Endothelial cell of umbilical vein (primary cell): ENCODE results near the gene EFCAB8. TPM values are rescaled to one million over a fixed set of nuclear protein-coding genes. Genes with fewer than 3 reads are reported as not detected.

Experiments
- BruUV-seq: library from RNA; stranded (reverse); fragments of 400-500 nt; replicated peaks from 2 replicates; lab custom pipeline; 2021; lab: Mats Ljungman, UMichigan
- CTCF ChIA-PET: fragments of 300-600, 350-600 bp; sonication (Branson Sonifier 250); formaldehyde crosslinking; loops from one replicate; lab custom pipeline; 2021; ENCODE audit warnings: antibody characterized with exemption, inconsistent platforms; lab: Charles Lee
- POLR2A ChIA-PET: fragments of 300-600, 350-600 bp; sonication (Branson Sonifier 250); formaldehyde crosslinking; loops from one replicate; lab custom pipeline; 2021; ENCODE audit warnings: antibody characterized with exemption, inconsistent platforms; lab: Charles Lee
- DNase-seq: peaks from one replicate; pipeline ENCODE4 v3.0.0-alpha.2; 2011; ENCODE audit warnings: low read depth, low spot score
- FAIRE-seq: peaks from 2 replicates; lab custom pipeline; 2011; peaks lifted over from hg19 to GRCh38; lab: Jason Lieb, UNC
- H2AFZ ChIP-seq: 2 replicates; pipeline ENCODE4 v1.6.0; 2012; ENCODE audit warnings: low read depth, low read length, control low read depth, inconsistent platforms
- H3K27ac ChIP-seq: 2 replicates; pipeline ENCODE4 v1.5.1; 2011; ENCODE audit warnings: low read depth, mild to moderate bottlenecking, control low read depth, low read length, moderate library complexity; ENCODE audit not compliant: insufficient read depth
- H3K27me3 ChIP-seq, 2 experiments: 2 replicates each; pipeline versions ENCODE4 v1.6.0 to v1.6.1; 2011; ENCODE audit warnings: low read length in 2 of 2, mixed read lengths in 1 of 2; ENCODE audit not compliant: control insufficient read depth in 2 of 2, insufficient read depth in 2 of 2
- H3K36me3 ChIP-seq, 2 experiments: 2 replicates in 1 of 2; 3 replicates in 1 of 2; pipeline ENCODE4 v1.5.1; 2011; ENCODE audit warnings: low read length in 2 of 2, mild to moderate bottlenecking in 1 of 2, moderate library complexity in 1 of 2; ENCODE audit not compliant: control insufficient read depth in 2 of 2, insufficient read depth in 2 of 2; ENCODE audit errors: extremely low read depth in 1 of 2
- H3K4me1 ChIP-seq: 3 replicates; pipeline ENCODE4 v1.5.1; 2011; ENCODE audit warnings: mild to moderate bottlenecking, low read length; ENCODE audit not compliant: control insufficient read depth, insufficient read depth; ENCODE audit errors: extremely low read depth
- H3K4me2 ChIP-seq: 2 replicates; pipeline ENCODE4 v1.6.1; 2011; ENCODE audit warnings: low read length, control low read depth, mixed read lengths; ENCODE audit not compliant: insufficient read depth
- H3K4me3 ChIP-seq, 3 experiments: fragments of 200-600 bp in 1 of 3; sonication (generic), shearing (Covaris generic) in 1 of 3; replicated peaks in 1 of 3; 2 replicates each; pipeline ENCODE4 v1.5.1; 2011 to 2016; ENCODE audit warnings: control low read depth in 3 of 3, low read length in 3 of 3, mild to moderate bottlenecking in 2 of 3, inconsistent platforms in 1 of 3, low read depth in 1 of 3, moderate library complexity in 1 of 3; ENCODE audit not compliant: insufficient read depth in 1 of 3
- H3K79me2 ChIP-seq: 2 replicates; pipeline ENCODE4 v1.6.0; 2012; ENCODE audit warnings: low read length, inconsistent platforms; ENCODE audit not compliant: control insufficient read depth, insufficient read depth
- H3K9ac ChIP-seq: replicated peaks from 2 replicates; pipeline ENCODE3; 2011; ENCODE audit warnings: low read length, control low read depth; ENCODE audit not compliant: insufficient read depth; ENCODE audit errors: extremely low read depth
- H3K9me1 ChIP-seq: replicated peaks from 3 replicates; pipeline ENCODE4 v1.6.0; 2011; ENCODE audit warnings: mild to moderate bottlenecking, low read length; ENCODE audit not compliant: control insufficient read depth, insufficient read depth; ENCODE audit errors: extremely low read depth
- H3K9me3 ChIP-seq: replicated peaks from 2 replicates; pipeline ENCODE4 v1.5.1; 2012; ENCODE audit warnings: low read length, inconsistent platforms; ENCODE audit not compliant: control insufficient read depth, insufficient read depth
- H4K20me1 ChIP-seq: replicated peaks from 2 replicates; pipeline ENCODE3; 2011; ENCODE audit warnings: mild to moderate bottlenecking, low read length; ENCODE audit not compliant: control insufficient read depth, insufficient read depth; ENCODE audit errors: extremely low read depth
- CTCF ChIP-seq, 2 donors: IDR thresholded peaks; 1 replicate in 1 of 2; 2 replicates in 1 of 2; pipeline ENCODE4 v1.5.1; 2011; ENCODE audit warnings: low read length in 2 of 2, mild to moderate bottlenecking in 2 of 2, moderate library complexity in 2 of 2, control low read depth in 1 of 2, inconsistent platforms in 1 of 2, low read depth in 1 of 2; ENCODE audit not compliant: insufficient read depth in 1 of 2; ENCODE audit errors: extremely low read depth in 1 of 2
- EZH2 ChIP-seq: IDR thresholded peaks from 2 replicates; pipeline ENCODE4 v1.6.1; 2012; ENCODE audit warnings: borderline replicate concordance, low read depth, mild to moderate bottlenecking, moderate library complexity, low read length, inconsistent platforms; ENCODE audit not compliant: severe bottlenecking
- FOS ChIP-seq: IDR thresholded peaks from 2 replicates; pipeline ENCODE4 v1.6.1; 2011; ENCODE audit warnings: mild to moderate bottlenecking, low read length, moderate library complexity, borderline replicate concordance; ENCODE audit not compliant: insufficient read depth
- GATA2 ChIP-seq: IDR thresholded peaks from 2 replicates; pipeline ENCODE4 v1.7.0; 2011; ENCODE audit warnings: low read depth, mild to moderate bottlenecking, moderate library complexity, mixed read lengths, low read length; ENCODE audit not compliant: insufficient read length, insufficient read depth
- JUN ChIP-seq: IDR thresholded peaks from 2 replicates; pipeline ENCODE4 v1.6.1; 2011; ENCODE audit warnings: borderline replicate concordance, low read depth; ENCODE audit not compliant: insufficient read length, insufficient read depth
- MAX ChIP-seq: IDR thresholded peaks from 2 replicates; pipeline ENCODE4 v1.6.1; 2011; ENCODE audit not compliant: insufficient read depth, insufficient read length
- MYC ChIP-seq: IDR thresholded peaks from one replicate; pipeline ENCODE4 v1.6.1; 2011; ENCODE audit warnings: mild to moderate bottlenecking, low read depth, low read length
- POLR2A ChIP-seq: IDR thresholded peaks from 2 replicates; pipeline ENCODE4 v1.6.1; 2012; ENCODE audit warnings: low read depth, mild to moderate bottlenecking, control low read depth, low read length
- POLR2AphosphoS5 ChIP-seq: IDR thresholded peaks from 2 replicates; pipeline ENCODE4 v1.6.1; 2012; ENCODE audit warnings: low read depth, mild to moderate bottlenecking, control low read depth, low read length, moderate library complexity; ENCODE audit not compliant: insufficient read depth
- dilution Hi-C: fragments of 300-500 bp; cut with MboI; formaldehyde crosslinking; loops from one replicate; pipeline ENCODE4 v1.15.0; 2019; ENCODE audit warnings: low sequenced_read_pairs; ENCODE audit not compliant: extremely low pct_ligation_motif_present
- intact Hi-C: fragments of 100-400 bp; cut with micrococcal nuclease; formaldehyde crosslinking; loops from one replicate; pipeline ENCODE4 v1.10.0; 2022
- polyA plus RNA-seq, 4 experiments: library from polyadenylated mRNA; depleted of rRNA in 3 of 4; stranded (reverse) in 3 of 4; unstranded in 1 of 4; fragments of >200 nt; gene quantifications; 2 replicates each; pipeline versions ENCODE4 v1.2.1 to v1.2.3, GENCODE V29; 2011 to 2012; ENCODE audit warnings: missing spikeins in 1 of 4
- total RNA-seq: library from RNA; stranded (reverse); gene quantifications from 2 replicates; pipeline ENCODE4 v1.2.3, GENCODE V29; 2021

EFCAB8 gene
- total and polyA plus RNA-seq, 2 donors (not counting 3 experiments of a cell fraction or from before 2014, with no cell fraction given) = 0.01 to 0.31 TPM

GRCh38 chr20:32930701-32931100 is 72.0 kb downstream of the EFCAB8 start:
- no peak overlapping the region for H3K4me3 ChIP-seq
- no peak overlapping the region for H3K27ac ChIP-seq
- no peaks in the 10 kb centered on the region for H4K20me1 ChIP-seq
- no peaks in the 10 kb centered on the region for H3K79me2 ChIP-seq
- ChIA-PET CTCF (no interaction called here), POLR2A (no interaction called here)
- H3K9me1 ChIP-seq = no peaks in the 10 kb centered on the region
- BruUV-seq = no TSS peak
- intact Hi-C loops = no loop called here
- FAIRE-seq (no peak), DNase-seq (no peak)
- H3K4me1 ChIP-seq = no peaks in the 10 kb centered on the region
- H3K36me3 ChIP-seq = no peaks in the 10 kb centered on the region
- H2AFZ ChIP-seq = no peak overlapping the region
- TF ChIP-seq JUN (no peak), MAX (no peak), EZH2 (no peak), MYC (no peak), POLR2A (no peak), FOS (no peak), POLR2AphosphoS5 (no peak)
- H3K27me3 ChIP-seq = peaks cover 0 to 2% of the 10 kb centered on the region in 2 experiments
- no peaks in the 10 kb centered on the region for H3K9me3 ChIP-seq
- dilution Hi-C loops = no loop called here
- no peak overlapping the region for H3K9ac ChIP-seq
- no peak overlapping the region for H3K4me2 ChIP-seq

- H4K20me1 ChIP-seq = no peaks in the 10 kb centered on the region
- TF ChIP-seq GATA2 (no peak), MYC (no peak), POLR2A (no peak), JUN (no peak), POLR2AphosphoS5 (no peak), MAX (no peak), CTCF (IDR thresholded peaks at IDR 0.05; ENCODE audit: extremely low read depth in 1 of 2, insufficient read depth in 1 of 2, low read depth in 1 of 2, low read length in 2 of 2) (no peak), FOS (no peak), EZH2 (no peak)
- ChIA-PET POLR2A (no interaction called here), CTCF (no interaction called here)
- H2AFZ ChIP-seq = no peak overlapping the region
- no peaks in the 10 kb centered on the region for H3K9me3 ChIP-seq
- H3K27ac ChIP-seq = no peak overlapping the region
- FAIRE-seq (no peak), DNase-seq (no peak)
- peaks cover 0 to 2% of the 10 kb centered on the region in 2 experiments for H3K27me3 ChIP-seq
- no peak overlapping the region for H3K4me3 ChIP-seq
- no peaks in the 10 kb centered on the region for H3K9me1 ChIP-seq
- BruUV-seq = no TSS peak
- no peaks in the 10 kb centered on the region for H3K36me3 ChIP-seq
- no peak overlapping the region for H3K4me2 ChIP-seq
- H3K4me1 ChIP-seq = no peaks in the 10 kb centered on the region
- H3K79me2 ChIP-seq = no peaks in the 10 kb centered on the region
- H3K9ac ChIP-seq = no peak overlapping the region
- dilution Hi-C loops = no loop called here
- intact Hi-C loops = no loop called here
Measured at GRCh38 chr20:32934580-32934979, 75.9 kb downstream of the EFCAB8 start.
